Astrocyte (in vitro differentiated cells and primary cell): ENCODE results near the gene MROH8.

Experiments used
- EZH2 ChIP-seq: IDR thresholded peaks from 2 replicates; pipeline ENCODE4 v1.6.1; 2012; ENCODE audit warnings: mild to moderate bottlenecking, low read length, inconsistent platforms; ENCODE audit not compliant: insufficient read depth
- TF ChIP-seq, protein P1 (sequence below): IDR thresholded peaks from 2 replicates; pipeline ENCODE4 v1.5.1; 2011; ENCODE audit warnings: low read depth, mild to moderate bottlenecking, inconsistent platforms, low read length, moderate library complexity; ENCODE audit not compliant: insufficient read depth

DNA sequence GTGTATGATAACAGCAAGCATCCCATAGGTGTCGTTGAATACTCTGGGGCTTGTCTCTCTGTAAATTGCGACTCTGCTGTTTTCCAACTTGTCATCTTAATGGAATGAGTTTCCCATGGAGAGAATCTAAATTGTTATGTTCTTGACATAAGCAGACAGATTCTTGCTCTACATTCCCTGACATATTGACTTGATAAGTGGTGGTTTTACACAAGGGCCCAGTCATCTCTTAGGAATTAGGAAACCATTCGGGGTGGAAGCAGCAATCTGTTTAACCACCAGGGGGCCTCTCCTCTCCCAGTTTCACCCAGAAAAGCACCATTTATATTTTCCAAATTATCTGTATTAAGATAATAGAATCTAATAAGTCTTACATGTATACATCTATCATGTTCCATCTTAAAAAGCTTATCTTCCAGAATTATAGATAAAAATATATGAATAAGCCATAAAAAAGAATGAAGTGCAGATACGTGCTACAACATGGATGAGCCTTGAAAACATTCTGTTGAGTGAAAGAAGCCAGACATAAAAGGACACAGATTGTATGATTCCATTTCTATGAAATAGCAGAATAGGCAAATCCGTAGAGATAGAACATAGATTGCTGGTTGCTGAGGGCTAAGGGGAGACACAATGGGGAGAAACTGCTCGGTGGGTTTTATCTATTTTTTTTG, 23.1 kb upstream of the MROH8 start:
- TF ChIP-seq, protein P1, sequence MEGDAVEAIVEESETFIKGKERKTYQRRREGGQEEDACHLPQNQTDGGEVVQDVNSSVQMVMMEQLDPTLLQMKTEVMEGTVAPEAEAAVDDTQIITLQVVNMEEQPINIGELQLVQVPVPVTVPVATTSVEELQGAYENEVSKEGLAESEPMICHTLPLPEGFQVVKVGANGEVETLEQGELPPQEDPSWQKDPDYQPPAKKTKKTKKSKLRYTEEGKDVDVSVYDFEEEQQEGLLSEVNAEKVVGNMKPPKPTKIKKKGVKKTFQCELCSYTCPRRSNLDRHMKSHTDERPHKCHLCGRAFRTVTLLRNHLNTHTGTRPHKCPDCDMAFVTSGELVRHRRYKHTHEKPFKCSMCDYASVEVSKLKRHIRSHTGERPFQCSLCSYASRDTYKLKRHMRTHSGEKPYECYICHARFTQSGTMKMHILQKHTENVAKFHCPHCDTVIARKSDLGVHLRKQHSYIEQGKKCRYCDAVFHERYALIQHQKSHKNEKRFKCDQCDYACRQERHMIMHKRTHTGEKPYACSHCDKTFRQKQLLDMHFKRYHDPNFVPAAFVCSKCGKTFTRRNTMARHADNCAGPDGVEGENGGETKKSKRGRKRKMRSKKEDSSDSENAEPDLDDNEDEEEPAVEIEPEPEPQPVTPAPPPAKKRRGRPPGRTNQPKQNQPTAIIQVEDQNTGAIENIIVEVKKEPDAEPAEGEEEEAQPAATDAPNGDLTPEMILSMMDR: peak; percentile 98
- TF ChIP-seq EZH2: no peak
